BJ (cell line): ENCODE measurements around the gene PHYHIPL. TPM values are rescaled to one million over a fixed set of nuclear protein-coding genes. Genes with fewer than 3 reads are reported as not detected.

Source experiments
- CTCF ChIA-PET: fragments of 350-600 bp; formaldehyde crosslinking; extraction: SDS; loops from one replicate; lab custom pipeline; 2021; ENCODE audit warnings: antibody characterized with exemption, inconsistent platforms; lab: Yijun Ruan, JAX
- POLR2A ChIA-PET: fragments of 300-600 bp; sonication (Branson Sonifier 250); formaldehyde crosslinking; extraction: SDS; loops from one replicate; lab custom pipeline; 2021; ENCODE audit warnings: antibody characterized with exemption; lab: Charles Lee
- DNase-seq: peaks from one replicate; pipeline ENCODE4 v3.0.0-alpha.2; 2011; ENCODE audit warnings: low read depth
- H3K27me3 ChIP-seq: 2 replicates; pipeline ENCODE4 v1.6.0; 2011; ENCODE audit warnings: low read length; ENCODE audit not compliant: control insufficient read depth, insufficient read depth
- H3K36me3 ChIP-seq: 2 replicates; pipeline ENCODE4 v1.5.1; 2011; ENCODE audit warnings: low read length; ENCODE audit not compliant: control insufficient read depth, insufficient read depth
- H3K4me3 ChIP-seq: 2 replicates; pipeline ENCODE4 v1.5.1; 2011; ENCODE audit warnings: low read depth, mild to moderate bottlenecking, control low read depth, low read length
- CTCF ChIP-seq: IDR thresholded peaks from 2 replicates; pipeline ENCODE4 v1.5.1; 2011; ENCODE audit warnings: low read depth, mild to moderate bottlenecking, control low read depth, inconsistent platforms, low read length, moderate library complexity; ENCODE audit not compliant: insufficient read depth
- polyA minus RNA-seq: library from RNA; depleted of rRNA, polyadenylated mRNA; stranded (reverse); fragments of >200 nt; gene quantifications from 2 replicates; pipeline ENCODE4 v1.2.3, GENCODE V29; 2011; rRNA and poly(A)+ RNA removed
- polyA plus RNA-seq: library from polyadenylated mRNA; depleted of rRNA; stranded (reverse); fragments of >200 nt; gene quantifications from 2 replicates; pipeline ENCODE4 v1.2.3, GENCODE V29; 2011; rRNA removed

The PHYHIPL gene
- polyA plus RNA-seq: not detected in 2 replicates
- not detected in 2 replicates for polyA minus RNA-seq

- TF ChIP-seq CTCF: no peak
Measured at GRCh38 chr10:59176241-59177030, at the start of gene PHYHIPL. TSS of gene PHYHIPL (plus strand) at chr10:59176643. CDS start at chr10:59176854, 211 bp downstream.

GRCh38 chr10:59126991-59127390, 49.5 kb upstream of the PHYHIPL start:
- no peak for TF ChIP-seq CTCF
- 0 out of 2 replicates have a peak, but pooled peaks cover 1% of the 10 kb centered on the region for H3K27me3 ChIP-seq
- H3K4me3 ChIP-seq: no peak overlapping the region
- CTCF ChIA-PET: no interaction called here
- POLR2A ChIA-PET: no interaction called here
- H3K36me3 ChIP-seq: no peaks in the 10 kb centered on the region
- DNase-seq: no peak

More at GRCh38 chr10:59176241-59177030, at the start of gene PHYHIPL:
- Histone ChIP-seq H3K36me3 (no peaks in the 10 kb centered on the region), H3K4me3 (no peak within 1 kb of the TSS), H3K27me3 (peaks cover 14% of the 10 kb centered on the region)
- CTCF ChIA-PET: no interaction called here
- POLR2A ChIA-PET: no interaction called here
- no peak for DNase-seq

- DNase-seq: no peak
- Histone ChIP-seq H3K4me3 (no peak overlapping the region), H3K36me3 (no peaks in the 10 kb centered on the region), H3K27me3 (0 out of 2 replicates have a peak, but pooled peaks cover 1% of the 10 kb centered on the region)
- POLR2A ChIA-PET: no interaction called here
- CTCF ChIA-PET: no interaction called here
- no peak for TF ChIP-seq CTCF
Measured at GRCh38 chr10:59127991-59128390, 48.5 kb upstream of the PHYHIPL start.

- no peaks in the 10 kb centered on the region for H3K36me3 ChIP-seq
- H3K4me3 ChIP-seq: no peak overlapping the region
- CTCF ChIA-PET: no interaction called here
- POLR2A ChIA-PET: no interaction called here
- H3K27me3 ChIP-seq: no peaks in the 10 kb centered on the region
- no peak for TF ChIP-seq CTCF
- no peak for DNase-seq
Measured at GRCh38 chr10:59129867-59130266, 46.6 kb upstream of the PHYHIPL start.

- CTCF ChIA-PET: no interaction called here
- POLR2A ChIA-PET: no interaction called here
- no peaks in the 10 kb centered on the region for H3K36me3 ChIP-seq
- no peak overlapping the region for H3K4me3 ChIP-seq
- no peaks in the 10 kb centered on the region for H3K27me3 ChIP-seq
- DNase-seq: no peak
- no peak for TF ChIP-seq CTCF
Measured at GRCh38 chr10:59131666-59132065, 44.8 kb upstream of the PHYHIPL start.
